Ectodermal cell (in vitro differentiated cells): Measurements from ENCODE around the gene CC2D1B.

ENCODE experiments used
- H3K27ac ChIP-seq: 2 replicates; pipeline ENCODE4 v1.7.0; 2013; ENCODE audit warnings: mild to moderate bottlenecking, low read depth, low read length; ENCODE audit not compliant: insufficient read depth, poor library complexity, severe bottlenecking
- H3K27me3 ChIP-seq: 2 replicates; pipeline ENCODE4 v1.7.0; 2013; ENCODE audit warnings: mild to moderate bottlenecking, low read length; ENCODE audit not compliant: insufficient read depth, control insufficient read depth, poor library complexity, severe bottlenecking
- H3K36me3 ChIP-seq: one replicate; pipeline ENCODE4 v1.7.0; 2013; ENCODE audit warnings: low read length; ENCODE audit not compliant: control insufficient read depth, insufficient read depth
- H3K4me1 ChIP-seq: one replicate; pipeline ENCODE4 v1.7.0; 2013; ENCODE audit warnings: low read length; ENCODE audit not compliant: control insufficient read depth, insufficient read depth
- H3K4me3 ChIP-seq: 2 replicates; pipeline ENCODE4 v1.7.0; 2013; ENCODE audit warnings: low read depth, low read length, control low read depth; ENCODE audit not compliant: insufficient read depth
- H3K9me3 ChIP-seq: 2 replicates; pipeline ENCODE4 v1.7.0; 2013; ENCODE audit warnings: mild to moderate bottlenecking, low read length, moderate library complexity; ENCODE audit not compliant: control insufficient read depth
- WGBS, 2 experiments: methylation state at CpG; one replicate each; pipeline ENCODE4 v1.1.7; 2013; ENCODE audit warnings: missing lambda C conversion rate in 2 of 2; 5-methylcytosine and 5-hydroxymethylcytosine counted together

The CC2D1B gene

DNA sequence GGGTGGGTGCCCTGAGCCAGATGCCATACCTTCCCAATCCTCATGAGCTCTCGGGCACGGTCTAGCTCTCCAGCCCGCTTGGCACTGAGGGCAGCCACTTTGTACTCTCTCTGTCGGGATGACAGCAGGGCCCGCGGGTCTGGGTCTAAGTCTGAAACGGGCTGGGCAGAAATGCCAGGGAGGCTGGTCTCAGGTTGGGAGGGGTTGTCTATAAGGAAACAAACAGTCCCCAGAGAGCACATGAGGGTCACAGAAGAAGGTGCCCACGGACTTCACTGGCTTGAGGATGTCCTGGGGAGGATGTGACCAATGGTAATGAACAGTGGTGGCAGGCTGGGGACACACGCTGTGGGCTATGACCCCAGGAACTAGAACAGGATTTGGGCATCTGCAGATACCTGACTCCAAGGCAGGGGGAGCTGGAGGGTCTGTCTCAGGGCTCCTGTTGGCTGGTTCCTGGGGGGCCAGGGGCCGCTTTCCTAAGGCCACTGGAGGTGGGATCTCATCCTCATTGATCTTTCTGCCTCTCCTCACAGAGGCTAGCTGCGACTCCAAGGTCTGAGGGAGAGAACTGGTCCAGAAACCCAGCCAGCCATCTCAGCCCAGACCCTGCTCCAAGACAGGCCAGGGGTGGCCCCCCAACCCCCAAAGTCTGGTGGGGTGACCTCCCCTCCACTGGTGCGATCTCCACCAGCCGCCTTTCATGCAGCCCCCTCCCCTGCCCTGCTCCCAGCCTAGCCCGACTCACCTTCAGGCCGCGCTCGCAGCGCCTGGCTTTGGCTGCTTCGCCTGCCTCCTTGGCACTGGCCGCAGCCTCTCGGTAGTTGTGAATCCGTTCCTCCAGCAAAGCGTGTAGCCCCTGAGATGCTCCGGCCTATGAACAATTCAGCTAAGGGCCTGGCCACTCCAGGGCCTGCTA lies 6.1 kb downstream of the CC2D1B start:
- peaks cover 42% of the 10 kb centered on the region for H3K36me3 ChIP-seq

DNA sequence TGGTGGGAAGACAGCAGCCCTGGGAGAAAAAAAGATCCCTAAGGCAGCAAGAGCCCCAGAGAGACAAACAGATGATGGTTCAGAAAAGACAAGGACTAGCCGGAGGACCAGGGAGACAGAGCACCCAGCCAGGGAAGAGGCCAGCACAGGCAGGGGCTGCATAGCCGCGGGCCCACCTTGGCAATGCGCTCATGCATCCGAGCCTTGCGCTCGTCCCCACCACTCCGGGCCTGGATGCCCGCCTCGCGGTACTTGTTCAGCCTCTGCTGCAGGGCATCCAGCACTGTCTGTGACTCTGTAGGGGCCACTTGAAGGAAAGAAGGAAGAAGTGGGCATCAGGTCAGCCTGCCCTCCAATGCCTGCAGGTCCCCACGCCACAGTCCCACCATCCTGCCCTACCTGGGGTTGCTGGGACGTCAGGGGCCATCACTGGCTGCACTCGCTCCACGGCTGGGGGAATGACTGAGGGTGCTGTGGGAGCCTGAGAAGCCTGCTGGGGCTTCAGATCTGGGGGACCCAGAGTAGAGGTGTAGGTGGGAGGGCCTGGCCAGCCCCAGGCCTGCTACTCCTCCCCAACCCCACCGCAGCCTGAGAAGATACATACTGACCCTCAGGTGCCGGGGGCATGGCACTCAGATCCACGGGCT lies 7.0 kb downstream of the CC2D1B start:
- 96 to 97% methylated on average over 18 of the region's 18 CpGs for WGBS, 2 experiments
- H3K36me3 ChIP-seq: peaks cover 52% of the 10 kb centered on the region

More for the DNA sequence above, 6.1 kb downstream of the CC2D1B start:
- no peaks in the 10 kb centered on the region for H3K9me3 ChIP-seq
- H3K4me1 ChIP-seq: peaks cover 6% of the 10 kb centered on the region
- H3K4me3 ChIP-seq: no peak overlapping the region
- WGBS, 2 experiments: 95 to 96% methylated on average over 24 of the region's 24 CpGs
- no peaks in the 10 kb centered on the region for H3K27me3 ChIP-seq
- H3K27ac ChIP-seq: no peak overlapping the region

DNA sequence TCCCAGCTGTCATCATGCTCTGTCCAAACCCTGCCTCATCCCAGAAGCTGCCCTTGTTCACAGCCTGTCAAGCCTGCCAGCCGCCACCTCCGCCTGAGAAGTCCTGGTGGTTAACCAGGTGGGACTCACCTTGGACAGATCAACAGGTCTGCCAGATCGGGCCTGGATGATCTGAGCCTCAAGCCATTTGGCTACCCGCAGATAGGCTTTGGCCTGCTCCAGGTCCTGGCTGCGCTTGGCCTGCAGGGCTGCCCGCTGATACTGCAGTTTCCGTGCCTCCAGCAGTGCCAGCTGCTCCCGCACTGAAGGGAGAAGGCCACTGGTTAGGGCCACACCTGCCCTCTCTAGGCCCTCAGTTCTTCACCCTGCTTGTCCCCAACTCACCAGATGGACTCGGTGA lies 8.6 kb downstream of the CC2D1B start:
- Histone ChIP-seq H3K27ac (no peak overlapping the region), H3K4me3 (no peak overlapping the region), H3K9me3 (no peaks in the 10 kb centered on the region), H3K36me3 (peaks cover 57% of the 10 kb centered on the region), H3K27me3 (no peaks in the 10 kb centered on the region), H3K4me1 (no peaks in the 10 kb centered on the region)
- 95% methylated on average over 9 of the region's 9 CpGs for WGBS, 2 experiments

More for the DNA sequence above, 7.0 kb downstream of the CC2D1B start:
- Histone ChIP-seq H3K4me3 (no peak overlapping the region), H3K27me3 (no peaks in the 10 kb centered on the region), H3K27ac (no peak overlapping the region), H3K9me3 (no peaks in the 10 kb centered on the region), H3K4me1 (no peaks in the 10 kb centered on the region)

DNA sequence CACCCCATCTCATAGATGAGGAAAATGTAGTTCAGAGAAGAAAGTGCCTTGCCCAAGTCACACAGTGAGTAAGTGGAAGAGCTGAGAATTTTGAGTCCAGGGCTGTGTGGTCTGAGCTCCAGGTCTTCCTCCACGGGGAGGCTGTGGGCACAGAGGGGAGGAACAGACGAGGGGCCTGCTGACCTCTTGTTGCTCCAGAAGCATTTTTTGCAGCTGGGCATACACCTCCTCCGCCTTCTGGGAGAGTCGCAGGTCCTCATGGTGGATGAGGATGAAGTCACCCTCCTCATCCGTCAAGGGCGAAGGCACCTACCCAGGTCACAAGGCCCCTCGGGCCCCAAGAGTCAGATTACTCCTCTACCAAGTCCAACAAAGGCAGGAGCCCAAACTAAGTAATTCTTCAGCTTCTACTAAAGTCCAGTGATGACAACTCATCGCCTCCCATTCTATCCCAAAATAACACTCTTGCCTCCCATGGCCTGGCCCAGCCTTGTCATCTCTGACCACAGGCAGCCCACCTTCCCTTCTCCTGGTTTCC lies 9.1 kb downstream of the CC2D1B start:
- H3K36me3 ChIP-seq: peaks cover 55% of the 10 kb centered on the region
- H3K9me3 ChIP-seq: no peaks in the 10 kb centered on the region
- H3K4me1 ChIP-seq: peaks cover 2% of the 10 kb centered on the region
- H3K27me3 ChIP-seq: no peaks in the 10 kb centered on the region
- no peak overlapping the region for H3K4me3 ChIP-seq
- WGBS, 2 experiments: 94 to 98% methylated on average over 8 of the region's 8 CpGs
- H3K27ac ChIP-seq: no peak overlapping the region

DNA sequence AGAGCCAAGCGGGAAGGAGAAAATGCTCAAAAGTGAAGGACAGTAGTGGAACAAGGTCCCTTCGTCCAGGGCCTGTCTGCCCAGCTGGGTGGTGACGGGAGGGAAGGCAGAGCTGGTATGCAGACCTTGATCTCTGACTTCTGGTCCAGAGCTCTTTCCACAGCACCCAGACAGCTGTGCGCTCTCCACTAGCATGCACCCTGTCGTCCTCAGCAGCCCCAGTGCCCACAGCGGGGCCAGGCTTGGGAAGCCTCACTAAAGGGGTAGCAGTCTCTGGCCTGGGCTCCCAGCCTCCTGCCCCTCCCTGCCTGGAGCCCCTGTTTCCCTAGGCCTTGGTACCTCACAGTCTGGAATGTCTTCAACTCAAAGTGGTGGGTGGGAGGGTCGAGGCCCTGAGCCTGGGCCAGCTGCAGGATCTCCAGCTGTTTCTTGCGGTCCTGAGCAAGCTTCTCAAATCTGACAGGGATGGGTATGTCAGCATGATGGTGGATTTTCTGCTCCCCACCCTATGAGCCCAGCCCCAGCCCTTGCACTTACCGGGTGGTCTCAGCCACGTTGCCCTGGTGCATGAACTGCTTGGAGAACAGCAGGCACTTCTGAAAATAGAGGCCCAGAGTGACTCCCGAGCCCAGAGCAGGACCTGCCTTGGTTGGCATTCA lies 10.0 kb downstream of the CC2D1B start:
- H3K9me3 ChIP-seq: no peaks in the 10 kb centered on the region
- H3K4me1 ChIP-seq: peaks cover 9% of the 10 kb centered on the region
- H3K27me3 ChIP-seq: no peaks in the 10 kb centered on the region
- WGBS, 2 experiments: 94 to 95% methylated on average over 11 of the region's 11 CpGs
- peaks cover 50% of the 10 kb centered on the region for H3K36me3 ChIP-seq
- H3K27ac ChIP-seq: no peak overlapping the region
- no peak overlapping the region for H3K4me3 ChIP-seq

DNA sequence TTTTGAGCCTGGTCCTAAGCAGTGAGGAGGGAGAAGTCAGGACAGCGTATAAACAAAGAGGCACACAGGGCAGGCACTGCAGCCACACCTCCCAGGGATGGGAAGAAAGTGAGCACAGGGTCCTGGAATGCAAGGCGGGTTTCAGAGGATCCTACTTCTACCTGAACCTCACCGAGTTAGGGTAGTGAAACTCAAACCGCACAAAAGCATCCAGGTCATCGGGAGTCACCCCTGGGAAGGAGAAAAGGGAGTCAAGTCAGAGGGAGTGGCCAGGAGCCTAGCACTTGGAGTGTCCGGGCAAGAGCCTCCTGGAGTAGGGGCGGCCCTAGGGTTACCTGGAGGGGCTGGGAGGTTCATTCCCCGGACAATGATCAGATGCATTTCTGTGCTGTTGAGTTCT lies 10.6 kb downstream of the CC2D1B start:
- Histone ChIP-seq H3K27ac (no peak overlapping the region), H3K4me3 (no peak overlapping the region), H3K4me1 (peaks cover 14% of the 10 kb centered on the region), H3K27me3 (no peaks in the 10 kb centered on the region), H3K36me3 (peaks cover 49% of the 10 kb centered on the region), H3K9me3 (no peaks in the 10 kb centered on the region)
- 96 to 97% methylated on average over 8 of the region's 8 CpGs for WGBS, 2 experiments

DNA sequence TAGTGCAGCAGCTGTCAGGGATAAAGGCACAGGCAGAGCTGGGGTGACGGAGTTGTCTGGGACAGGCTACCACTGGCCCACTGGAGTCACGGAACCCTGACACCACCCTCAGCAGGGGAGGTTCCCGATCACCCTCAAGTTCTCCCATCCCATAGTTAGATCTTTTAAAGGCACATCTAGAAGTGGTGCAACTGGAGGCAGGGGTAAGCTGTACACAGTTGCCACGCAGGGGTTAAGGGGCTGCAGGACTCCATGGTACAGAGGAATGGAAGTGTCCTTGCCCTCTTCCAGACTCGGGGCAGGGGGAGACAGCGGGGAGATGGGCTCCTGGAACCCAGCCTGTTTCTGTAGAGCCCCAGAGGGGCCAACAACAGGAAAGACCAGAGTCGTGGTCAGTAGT lies 13.3 kb downstream of the CC2D1B start:
- Histone ChIP-seq H3K4me1 (peaks cover 17% of the 10 kb centered on the region), H3K27me3 (no peaks in the 10 kb centered on the region), H3K9me3 (no peaks in the 10 kb centered on the region), H3K27ac (no peak overlapping the region), H3K4me3 (no peak overlapping the region), H3K36me3 (peaks cover 34% of the 10 kb centered on the region)
- 95 to 97% methylated on average over 7 of the region's 7 CpGs for WGBS, 2 experiments

DNA sequence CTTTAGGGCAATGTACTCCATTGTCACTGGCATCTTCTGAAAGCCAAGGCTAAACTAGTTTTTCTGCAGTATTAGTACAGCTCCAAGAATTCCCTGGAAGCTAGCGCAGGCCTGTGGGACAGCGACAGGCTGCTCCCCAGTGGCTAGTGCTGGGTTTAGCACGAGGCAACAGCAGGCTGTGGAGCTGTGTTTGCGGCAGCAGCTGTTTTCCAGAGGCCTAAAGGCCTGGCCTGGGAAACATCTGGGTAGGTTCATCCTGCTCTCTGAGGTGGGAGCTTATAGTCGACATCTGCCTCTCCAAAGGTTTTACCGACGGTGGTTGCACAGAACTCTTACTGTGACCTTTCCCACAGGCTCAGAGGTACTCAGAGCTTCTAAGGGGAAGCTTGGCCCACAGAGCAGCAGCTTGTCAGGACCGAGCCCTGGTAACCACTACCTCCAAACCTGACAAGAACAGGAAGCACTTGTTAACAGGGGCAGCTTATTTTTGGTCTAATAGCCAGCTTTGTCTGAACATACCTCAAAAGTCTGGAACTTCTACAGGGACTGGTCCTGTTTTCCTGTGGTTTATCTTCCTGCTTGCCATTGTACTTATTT lies 17.2 kb downstream of the CC2D1B start:
- H3K27me3 ChIP-seq: no peaks in the 10 kb centered on the region
- H3K4me3 ChIP-seq: no peak overlapping the region
- no peak overlapping the region for H3K27ac ChIP-seq
- no peaks in the 10 kb centered on the region for H3K9me3 ChIP-seq
- H3K4me1 ChIP-seq: peaks cover 17% of the 10 kb centered on the region
- 61 to 63% methylated on average over 8 of the region's 8 CpGs for WGBS, 2 experiments
- H3K36me3 ChIP-seq: peaks cover 10% of the 10 kb centered on the region

DNA sequence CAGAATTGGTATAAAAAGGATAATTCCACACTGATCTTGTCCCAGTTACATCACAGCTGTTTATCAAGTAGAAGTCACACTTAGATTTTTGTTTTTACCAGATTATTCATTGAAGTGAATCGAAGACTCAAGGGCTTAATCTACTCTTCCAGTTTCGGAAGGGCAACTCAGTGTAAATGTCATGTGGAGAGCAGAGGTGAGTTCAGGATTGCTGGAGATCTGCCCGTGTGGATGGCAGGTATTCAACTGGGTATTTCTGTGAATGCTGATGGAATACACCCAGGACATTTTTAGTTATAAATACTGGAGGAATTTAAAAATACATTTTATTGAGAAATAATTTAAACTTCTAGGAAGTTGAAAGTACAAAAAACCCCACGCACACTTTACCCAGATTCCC lies 19.4 kb downstream of the CC2D1B start:
- Histone ChIP-seq H3K4me3 (no peak overlapping the region), H3K9me3 (no peaks in the 10 kb centered on the region), H3K4me1 (peaks cover 14% of the 10 kb centered on the region), H3K27me3 (no peaks in the 10 kb centered on the region), H3K36me3 (no peaks in the 10 kb centered on the region), H3K27ac (no peak overlapping the region)
- 92 to 96% methylated on average over 4 of the region's 4 CpGs for WGBS, 2 experiments
